K562 (cell line): Measurements from ENCODE around the gene NOTO. TPM values are rescaled to one million over a fixed set of nuclear protein-coding genes. Genes with fewer than 3 reads are reported as not detected.

ENCODE experiments used
- ATF7 ChIP-seq: fragments of 450-650 bp; IDR thresholded peaks from 2 replicates; pipeline ENCODE4 v1.7.1; 2014; ENCODE audit warnings: mild to moderate bottlenecking, moderate library complexity
- BDP1 ChIP-seq: IDR thresholded peaks from 3 replicates; pipeline ENCODE4 v1.6.1; 2011; ENCODE audit not compliant: insufficient read length, insufficient read depth
- BRD9 ChIP-seq: fragments of 450-650 bp; IDR thresholded peaks from 2 replicates; pipeline ENCODE4 v1.6.1; 2018; ENCODE audit warnings: low read depth; ENCODE audit not compliant: partially characterized antibody
- CEBPZ ChIP-seq: fragments of 150-350 bp; IDR thresholded peaks from 2 replicates; pipeline ENCODE4 v1.6.1; 2014; ENCODE audit warnings: low read depth, mild to moderate bottlenecking, low read length, borderline replicate concordance
- CHD2 ChIP-seq: IDR thresholded peaks from 2 replicates; pipeline ENCODE4 v1.6.1; 2011; ENCODE audit warnings: low read depth, low read length
- CTBP1 ChIP-seq: fragments of 450-650 bp; IDR thresholded peaks from 2 replicates; pipeline ENCODE4 v1.6.1; 2016; ENCODE audit warnings: borderline replicate concordance
- EGR1 ChIP-seq: fragments of 450-650 bp; conservative IDR thresholded peaks from 2 replicates; pipeline ENCODE4 v1.6.1; 2017; ENCODE audit warnings: mild to moderate bottlenecking
- GTF3C2 ChIP-seq: IDR thresholded peaks from 3 replicates; pipeline ENCODE4 v1.6.1; 2011; ENCODE audit warnings: borderline replicate concordance, mild to moderate bottlenecking, moderate library complexity; ENCODE audit not compliant: insufficient read length; ENCODE audit errors: extremely low read depth
- HDAC8 ChIP-seq: fragments of 450-650 bp; IDR thresholded peaks from 2 replicates; pipeline ENCODE4 v1.6.1; 2016; ENCODE audit warnings: mild to moderate bottlenecking, missing genetic modification characterization, moderate library complexity, missing compliant biosample characterization
- MCM2 ChIP-seq: fragments of 450-650 bp; IDR thresholded peaks from 2 replicates; pipeline ENCODE4 v1.6.1; 2017; ENCODE audit warnings: low read depth, mild to moderate bottlenecking
- MTA2 ChIP-seq: fragments of 450-650 bp; IDR thresholded peaks from 2 replicates; pipeline ENCODE4 v1.6.1; 2016; ENCODE audit warnings: low read depth
- NFXL1 ChIP-seq: fragments of 450-650 bp; formaldehyde crosslinking; IDR thresholded peaks from 2 replicates; pipeline ENCODE4 v1.4.0; 2021; ENCODE audit warnings: mild to moderate bottlenecking
- NRF1 ChIP-seq, 2 experiments: fragments of 450-650 bp; IDR thresholded peaks in 1 of 2; conservative IDR thresholded peaks in 1 of 2; 2 replicates each; pipeline ENCODE4 v1.6.1; 2014; ENCODE audit warnings: mild to moderate bottlenecking in 2 of 2
- PREB ChIP-seq: sonication (generic); formaldehyde crosslinking; IDR thresholded peaks from 2 replicates; pipeline ENCODE4 v1.8.1; 2023; ENCODE audit warnings: mild to moderate bottlenecking, missing genetic modification reagents
- RBM25 ChIP-seq: fragments of 200-400 bp; formaldehyde crosslinking; IDR thresholded peaks from 2 replicates; pipeline ENCODE4 v1.6.1; 2018; ENCODE audit warnings: low read length, low read depth, moderate library complexity; ENCODE audit not compliant: severe bottlenecking
- YY1 ChIP-seq, 3 experiments: IDR thresholded peaks; 2 replicates each; pipeline ENCODE4 v1.6.1; 2011; ENCODE audit warnings: low read length in 2 of 3, mild to moderate bottlenecking in 2 of 3, moderate library complexity in 2 of 3, borderline replicate concordance in 1 of 3, control low read depth in 1 of 3, low read depth in 1 of 3; ENCODE audit not compliant: insufficient read depth in 3 of 3, insufficient replicate concordance in 2 of 3, control insufficient read depth in 1 of 3, insufficient read length in 1 of 3; ENCODE audit errors: extremely low read depth in 1 of 3
- ZBTB34 ChIP-seq: fragments of 250-450 bp; sonication (Bioruptor Pico); IDR thresholded peaks from 2 replicates; pipeline ENCODE4 v1.8.0; 2021; ENCODE audit warnings: mild to moderate bottlenecking, moderate library complexity
- ZNF778 ChIP-seq: fragments of 450-650 bp; formaldehyde crosslinking; IDR thresholded peaks from 2 replicates; pipeline ENCODE4 v1.4.0; 2020; ENCODE audit warnings: mild to moderate bottlenecking, moderate library complexity
- ZNF79 ChIP-seq: fragments of 250-450 bp; sonication (Bioruptor Pico); IDR thresholded peaks from 2 replicates; pipeline ENCODE4 v1.4.0; 2020; ENCODE audit warnings: low read depth, mild to moderate bottlenecking, moderate library complexity
- polyA plus RNA-seq, 8 experiments: library from polyadenylated mRNA; depleted of rRNA in 4 of 8; stranded (reverse) in 5 of 8; unstranded in 3 of 8; fragments of >200 nt; fragmentation: Nextera tagmentation in 2 of 8; fragmentation: Illumina TruSeq in 1 of 8; extraction: Ambion mirVana in 2 of 8; extraction: Trizol in 1 of 8; gene quantifications; 2 replicates each; pipeline versions ENCODE4 v1.2.1 to v1.2.3, GENCODE V29; 2011 to 2014; ENCODE audit warnings: inconsistent platforms in 1 of 8, missing spikeins in 1 of 8
- total RNA-seq, 7 experiments: library from RNA; depleted of rRNA in 6 of 7; stranded (reverse); fragments of >200 nt in 6 of 7; fragmentation: Illumina TruSeq in 2 of 7; extraction: Trizol in 2 of 7; gene quantifications; 2 replicates each; pipeline versions ENCODE4 v1.2.1 to v1.2.3, GENCODE V29; 2011 to 2021; ENCODE audit warnings: low replicate concordance in 1 of 7

Gene NOTO
- total and polyA plus RNA-seq, 9 of the 15 experiments (the other 6 are each of a cell fraction or from before 2014, with no cell fraction given) = not detected

GRCh38 chr2:73175663-73176204, 26.6 kb upstream of the NOTO start (continued):
- TF ChIP-seq YY1 (IDR thresholded peaks at IDR 0.05; ENCODE audit: borderline replicate concordance in 1 of 3, control insufficient read depth in 1 of 3, extremely low read depth in 1 of 3, insufficient read depth in 3 of 3, insufficient read length in 1 of 3, insufficient replicate concordance in 2 of 3, low read depth in 1 of 3, low read length in 2 of 3) = peak in 1 of 3 experiments; percentile 44
- TF ChIP-seq BDP1 = no peak
- no peak for TF ChIP-seq MTA2
- TF ChIP-seq ZNF778 (CRISPR knock-in tag) = no peak
- no peak for TF ChIP-seq HDAC8 (tag)
- TF ChIP-seq NRF1 (conservative IDR thresholded peaks at IDR 0.05 in 1 of 2, IDR thresholded peaks at IDR 0.05 in 1 of 2) = peak; percentile 48 to 53; a peak in 3 of 4 replicates
- no peak for TF ChIP-seq MCM2
- TF ChIP-seq EGR1 = peak; percentile 88
- TF ChIP-seq BRD9 = no peak
- no peak for TF ChIP-seq CHD2
- no peak for TF ChIP-seq NFXL1 (CRISPR knock-in tag)
- TF ChIP-seq ATF7 = 0 out of 2 replicates have a peak, but pooled peaks have one; percentile 6
- no peak for TF ChIP-seq RBM25
- TF ChIP-seq ZNF79 = no peak
- no peak for TF ChIP-seq PREB
- TF ChIP-seq GTF3C2 = no peak
- no peak for TF ChIP-seq CEBPZ
- peak; percentile 66 for TF ChIP-seq CTBP1
- no peak for TF ChIP-seq ZBTB34 (CRISPR knock-in tag)
